ENCODE data around the gene COX6A1. TPM values are rescaled to one million over a fixed set of nuclear protein-coding genes. Genes with fewer than 3 reads are reported as not detected.

COX6A1 gene
- total RNA-seq, 6 experiments from 2014 or later, result 229 to 625 (median 292) TPM

DNA sequence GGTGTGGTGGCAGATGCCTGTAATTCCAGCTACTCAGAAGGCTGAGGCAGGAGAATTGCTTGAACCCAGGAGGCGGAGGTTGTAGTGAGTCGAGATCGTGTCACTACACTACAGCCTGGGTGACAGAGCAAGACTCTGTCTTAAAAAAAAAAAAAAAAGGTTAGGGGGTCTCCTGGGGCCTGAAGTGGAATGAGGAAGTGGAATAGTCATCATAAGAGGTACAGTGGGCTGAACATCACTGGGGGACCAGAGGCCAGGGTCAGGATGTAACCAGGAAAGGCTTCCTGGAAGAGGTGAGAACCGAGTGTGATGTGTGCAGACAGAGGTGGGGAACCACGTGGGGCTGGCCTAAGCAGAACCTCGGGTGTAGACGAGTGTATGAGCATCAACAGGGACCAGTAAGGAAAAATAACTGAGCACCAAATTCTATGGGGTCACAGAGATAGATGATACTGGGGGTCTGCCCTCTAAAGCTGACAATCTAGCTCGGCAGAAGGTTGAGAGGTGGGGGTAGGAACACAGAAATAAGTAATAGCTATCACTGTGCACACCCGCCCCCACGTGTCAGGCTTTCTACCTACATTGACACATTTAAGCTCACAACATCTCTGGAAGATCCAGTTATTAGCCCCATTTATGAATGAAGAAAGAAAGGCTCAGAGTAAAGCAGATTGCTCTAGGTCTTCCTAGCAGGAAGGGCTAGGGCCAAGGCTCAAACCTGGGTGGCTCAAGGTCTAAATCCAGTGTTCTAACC is 5.0 kb upstream of the COX6A1 start:
- Histone ChIP-seq H3K27me3 (no peaks in the 10 kb centered on the region), H3K9me3 (no peaks in the 10 kb centered on the region), H3K27ac (no peak overlapping the region), H3K36me3 (no peaks in the 10 kb centered on the region), H3K4me1 (peaks cover 0 to 4% (median 0%) of the 10 kb centered on the region in 4 donors), H3K4me3 (no peak overlapping the region)
- TF ChIP-seq POLR2A (IDR thresholded peaks at IDR 0.05), result no peak
- TF ChIP-seq, protein P1, sequence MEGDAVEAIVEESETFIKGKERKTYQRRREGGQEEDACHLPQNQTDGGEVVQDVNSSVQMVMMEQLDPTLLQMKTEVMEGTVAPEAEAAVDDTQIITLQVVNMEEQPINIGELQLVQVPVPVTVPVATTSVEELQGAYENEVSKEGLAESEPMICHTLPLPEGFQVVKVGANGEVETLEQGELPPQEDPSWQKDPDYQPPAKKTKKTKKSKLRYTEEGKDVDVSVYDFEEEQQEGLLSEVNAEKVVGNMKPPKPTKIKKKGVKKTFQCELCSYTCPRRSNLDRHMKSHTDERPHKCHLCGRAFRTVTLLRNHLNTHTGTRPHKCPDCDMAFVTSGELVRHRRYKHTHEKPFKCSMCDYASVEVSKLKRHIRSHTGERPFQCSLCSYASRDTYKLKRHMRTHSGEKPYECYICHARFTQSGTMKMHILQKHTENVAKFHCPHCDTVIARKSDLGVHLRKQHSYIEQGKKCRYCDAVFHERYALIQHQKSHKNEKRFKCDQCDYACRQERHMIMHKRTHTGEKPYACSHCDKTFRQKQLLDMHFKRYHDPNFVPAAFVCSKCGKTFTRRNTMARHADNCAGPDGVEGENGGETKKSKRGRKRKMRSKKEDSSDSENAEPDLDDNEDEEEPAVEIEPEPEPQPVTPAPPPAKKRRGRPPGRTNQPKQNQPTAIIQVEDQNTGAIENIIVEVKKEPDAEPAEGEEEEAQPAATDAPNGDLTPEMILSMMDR (IDR thresholded peaks at IDR 0.05), result no peak
- ATAC-seq (no peak), DNase-seq (no peak)
- intact Hi-C loops (cut with DNase I), result loop anchor here in 1 of 2 donors (5.0 kb wide), 1 partner anchor 76 kb away; no protein-coding TSS in a partner anchor
- 49% methylated on average over 10 of the region's 10 CpGs for WGBS (ENCODE audit: insufficient coverage, low coverage, low lambda C conversion rate, missing lambda C conversion rate)

DNA sequence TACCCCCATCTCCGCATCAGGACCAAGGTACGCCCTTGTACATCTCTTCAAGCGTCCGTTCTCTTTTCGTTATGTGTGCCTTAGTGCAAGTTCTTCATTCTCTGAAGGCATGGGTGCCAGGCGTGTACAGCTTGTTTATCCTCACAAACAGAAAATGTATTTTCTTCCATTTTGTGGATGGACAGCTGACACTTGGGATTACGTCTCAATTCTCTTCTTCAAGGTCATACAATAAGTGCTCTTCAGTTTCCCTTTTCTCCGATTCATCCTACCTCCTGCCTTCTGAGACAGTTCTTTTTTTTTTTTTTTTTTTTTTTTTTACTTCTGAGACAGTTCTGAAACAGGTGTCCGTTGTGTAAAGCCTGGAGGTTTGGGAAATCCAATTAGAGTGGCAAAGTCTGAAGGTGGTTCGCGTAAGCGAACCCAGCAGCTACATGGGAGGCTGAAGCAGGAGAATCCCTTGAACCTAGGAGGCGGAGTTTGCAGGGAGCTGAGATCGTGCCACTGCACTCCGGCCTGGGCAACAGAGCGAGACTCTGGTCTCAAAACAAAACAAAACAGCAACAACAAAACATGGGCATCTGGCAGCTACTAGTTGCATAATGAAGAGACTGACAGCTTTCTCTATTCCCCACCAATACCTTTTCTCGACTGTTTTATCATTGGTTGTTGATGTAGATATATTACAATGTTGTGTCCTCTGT is 734 bp downstream of the COX6A1 start:
- peaks cover 0 to 33% (median 8%) of the 10 kb centered on the region in 4 donors for H3K36me3 ChIP-seq
- peak overlapping the region; percentile 19 to 80 (median 64) for H3K27ac ChIP-seq
- TF ChIP-seq, protein P1 (IDR thresholded peaks at IDR 0.05), result no peak
- no peak for TF ChIP-seq POLR2A (IDR thresholded peaks at IDR 0.05)
- 18% methylated on average over 17 of the region's 17 CpGs for WGBS (ENCODE audit: insufficient coverage, low coverage, low lambda C conversion rate, missing lambda C conversion rate)
- intact Hi-C loops (cut with DNase I), result no loop called here
- ATAC-seq, result peak in 1 of 4 donors; percentile 2
- peak in 1 of 3 donors; percentile 13 for DNase-seq
- H3K9me3 ChIP-seq, result no peaks in the 10 kb centered on the region
- no peaks in the 10 kb centered on the region for H3K27me3 ChIP-seq
- H3K4me3 ChIP-seq, result peak overlapping the region; percentile 74 to 99 (median 98)
- peaks cover 0 to 20% (median 3%) of the 10 kb centered on the region in 4 donors for H3K4me1 ChIP-seq

DNA sequence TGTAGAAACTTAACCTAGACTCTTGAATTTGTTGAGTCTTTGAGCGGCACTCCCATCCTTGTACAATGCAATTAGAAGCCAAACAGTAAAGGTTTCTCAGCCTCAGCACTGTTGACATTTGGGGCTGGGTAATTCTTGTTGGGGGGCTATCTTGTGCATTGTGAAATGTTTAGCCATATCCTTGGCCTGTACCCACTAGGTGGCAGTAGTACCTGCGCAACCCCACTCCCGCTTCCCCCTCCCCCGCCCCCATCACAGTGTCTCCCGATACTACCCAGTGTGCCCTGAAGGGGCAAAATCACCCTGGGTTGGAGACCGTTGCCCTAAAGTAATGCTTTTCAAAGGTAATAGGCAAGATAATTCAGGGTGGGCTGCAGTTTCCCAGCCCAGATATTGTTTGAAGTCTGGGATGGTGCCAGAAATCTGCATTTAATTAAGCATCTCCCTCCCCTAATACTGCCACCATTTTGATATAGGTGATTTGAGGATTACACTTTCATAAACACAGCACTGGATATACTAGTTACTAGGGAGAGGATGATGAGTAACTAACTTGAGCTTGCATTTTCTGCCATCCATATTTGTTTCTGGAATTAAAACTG is 1.8 kb downstream of the COX6A1 start:
- H3K9me3 ChIP-seq, result no peaks in the 10 kb centered on the region
- peaks cover 0 to 20% (median 3%) of the 10 kb centered on the region in 4 donors for H3K4me1 ChIP-seq
- H3K36me3 ChIP-seq, result peaks cover 0 to 41% (median 8%) of the 10 kb centered on the region in 4 donors
- peak; percentile 43 to 48 (median 44) for ATAC-seq
- intact Hi-C loops (cut with DNase I), result no loop called here
- H3K27ac ChIP-seq, result no peak overlapping the region
- 7% methylated on average over 6 of the region's 6 CpGs for WGBS (ENCODE audit: insufficient coverage, low coverage, low lambda C conversion rate, missing lambda C conversion rate)
- TF ChIP-seq, protein P1 (IDR thresholded peaks at IDR 0.05), result peak; percentile 29 to 67 (median 61)
- TF ChIP-seq POLR2A (IDR thresholded peaks at IDR 0.05), result no peak
- H3K4me3 ChIP-seq, result no peak overlapping the region
- peak in 2 of 3 donors; percentile 48 to 56 for DNase-seq
- no peaks in the 10 kb centered on the region for H3K27me3 ChIP-seq

DNA sequence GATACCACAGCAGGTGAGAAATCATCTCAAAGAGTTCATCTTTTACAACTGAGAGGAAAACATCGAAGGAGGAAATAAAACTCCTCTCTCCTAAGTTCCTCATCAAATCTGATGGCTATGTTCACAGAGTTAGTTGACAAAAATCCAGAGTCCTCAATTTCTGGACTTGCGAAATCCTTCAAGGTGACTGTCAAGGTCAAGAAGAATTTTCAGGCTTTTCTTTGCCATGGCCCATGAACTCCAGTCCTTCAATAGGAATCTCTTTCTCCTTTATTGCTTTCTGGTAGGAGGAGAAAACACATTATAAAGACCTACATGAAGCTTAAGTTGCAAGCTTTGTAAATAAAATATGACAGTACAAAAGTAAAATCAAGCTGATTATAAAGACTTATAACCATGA is 6.8 kb downstream of the COX6A1 start:
- Histone ChIP-seq H3K27me3 (no peaks in the 10 kb centered on the region), H3K4me3 (no peak overlapping the region), H3K36me3 (peaks cover 0 to 41% (median 8%) of the 10 kb centered on the region in 4 donors), H3K4me1 (peaks cover 0 to 25% (median 9%) of the 10 kb centered on the region in 4 donors), H3K9me3 (no peaks in the 10 kb centered on the region), H3K27ac (no peak overlapping the region)
- WGBS (ENCODE audit: insufficient coverage, low coverage, low lambda C conversion rate, missing lambda C conversion rate), result 89% methylated on average over 2 of the region's 2 CpGs
- DNase-seq (no peak), ATAC-seq (no peak)
- TF ChIP-seq, protein P1 (IDR thresholded peaks at IDR 0.05), result no peak
- TF ChIP-seq POLR2A (IDR thresholded peaks at IDR 0.05), result no peak
- intact Hi-C loops (cut with DNase I), result no loop called here
